Fibroblast of skin of right biceps (primary cell): Measurements from ENCODE around the gene STK11IP.

Source experiments
- DNase-seq: peaks from one replicate; pipeline ENCODE4 v3.0.0-alpha.2; 2013

The STK11IP gene

GRCh38 chr2:219597552-219598307 is at the start of gene STK11IP:
STK11IP (plus strand) TSS chr2:219597857; CDS start chr2:219598120, 263 bp downstream.
- DNase-seq, result peak; percentile 97

GRCh38 chr2:219548990-219549389 is 48.7 kb upstream of the STK11IP start:
- no peak for DNase-seq

GRCh38 chr2:219549619-219550018 is 48.0 kb upstream of the STK11IP start:
- no peak for DNase-seq

GRCh38 chr2:219551441-219552381 is 45.9 kb upstream of the STK11IP start:
- DNase-seq, result peak; percentile 30

GRCh38 chr2:219552382-219553167 is 45.1 kb upstream of the STK11IP start:
- DNase-seq, result peak; percentile 80

- no peak for DNase-seq
Observed at GRCh38 chr2:219553168-219553417, 44.6 kb upstream of the STK11IP start.

- DNase-seq, result no peak
Observed at GRCh38 chr2:219553463-219553963, 44.1 kb upstream of the STK11IP start.

GRCh38 chr2:219554350-219554749 is 43.3 kb upstream of the STK11IP start:
- no peak for DNase-seq

- DNase-seq, result no peak
Observed at GRCh38 chr2:219555956-219556355, 41.7 kb upstream of the STK11IP start.

- DNase-seq, result no peak
Observed at GRCh38 chr2:219556413-219556812, 41.2 kb upstream of the STK11IP start.

- no peak for DNase-seq
Observed at GRCh38 chr2:219557320-219557719, 40.3 kb upstream of the STK11IP start.

- no peak for DNase-seq
Observed at GRCh38 chr2:219557791-219558785, 39.6 kb upstream of the STK11IP start.

GRCh38 chr2:219559156-219559915 is 38.3 kb upstream of the STK11IP start:
- DNase-seq, result peak; percentile 53

GRCh38 chr2:219560037-219560892 is 37.4 kb upstream of the STK11IP start:
- no peak for DNase-seq

- DNase-seq, result no peak
Observed at GRCh38 chr2:219560893-219561178, 36.8 kb upstream of the STK11IP start.

GRCh38 chr2:219561179-219562048 is 36.2 kb upstream of the STK11IP start:
- no peak for DNase-seq

- no peak for DNase-seq
Observed at GRCh38 chr2:219562049-219563020, 35.3 kb upstream of the STK11IP start.
